Suprapubic skin (tissue), 4 donors: ENCODE results near the gene ATP9B.

ENCODE experiments used
- POLR2A ChIP-seq, 2 donors: fragments of 450-650 bp; IDR thresholded peaks; one replicate each; pipeline ENCODE4 v1.6.1; 2017; ENCODE audit warnings: antibody characterized with exemption in 2 of 2, mild to moderate bottlenecking in 2 of 2, moderate library complexity in 2 of 2
- POLR2AphosphoS5 ChIP-seq, 3 donors: sonication (generic); formaldehyde crosslinking; IDR thresholded peaks; one replicate each; pipeline ENCODE4 v1.6.1; 2017; ENCODE audit warnings: antibody characterized with exemption in 3 of 3
- TF ChIP-seq, protein P1 (sequence below), 2 donors: fragments of 200-600 bp in 1 of 2; fragments of 450-650 bp in 1 of 2; sonication (generic) in 1 of 2; IDR thresholded peaks; one replicate each; pipeline ENCODE4 v1.5.1; 2016 to 2019; ENCODE audit warnings: antibody characterized with exemption in 2 of 2, mild to moderate bottlenecking in 1 of 2, moderate library complexity in 1 of 2

GRCh38 chr18:79402209-79402576, 333.0 kb downstream of the ATP9B start:
- TF ChIP-seq, protein P1, sequence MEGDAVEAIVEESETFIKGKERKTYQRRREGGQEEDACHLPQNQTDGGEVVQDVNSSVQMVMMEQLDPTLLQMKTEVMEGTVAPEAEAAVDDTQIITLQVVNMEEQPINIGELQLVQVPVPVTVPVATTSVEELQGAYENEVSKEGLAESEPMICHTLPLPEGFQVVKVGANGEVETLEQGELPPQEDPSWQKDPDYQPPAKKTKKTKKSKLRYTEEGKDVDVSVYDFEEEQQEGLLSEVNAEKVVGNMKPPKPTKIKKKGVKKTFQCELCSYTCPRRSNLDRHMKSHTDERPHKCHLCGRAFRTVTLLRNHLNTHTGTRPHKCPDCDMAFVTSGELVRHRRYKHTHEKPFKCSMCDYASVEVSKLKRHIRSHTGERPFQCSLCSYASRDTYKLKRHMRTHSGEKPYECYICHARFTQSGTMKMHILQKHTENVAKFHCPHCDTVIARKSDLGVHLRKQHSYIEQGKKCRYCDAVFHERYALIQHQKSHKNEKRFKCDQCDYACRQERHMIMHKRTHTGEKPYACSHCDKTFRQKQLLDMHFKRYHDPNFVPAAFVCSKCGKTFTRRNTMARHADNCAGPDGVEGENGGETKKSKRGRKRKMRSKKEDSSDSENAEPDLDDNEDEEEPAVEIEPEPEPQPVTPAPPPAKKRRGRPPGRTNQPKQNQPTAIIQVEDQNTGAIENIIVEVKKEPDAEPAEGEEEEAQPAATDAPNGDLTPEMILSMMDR (IDR thresholded peaks at IDR 0.05): no peak
- no peak for TF ChIP-seq POLR2A (IDR thresholded peaks at IDR 0.05)
- TF ChIP-seq POLR2AphosphoS5 (IDR thresholded peaks at IDR 0.05): no peak
